HCT116 (cell line): Measurements from ENCODE around the gene LRP1B. TPM values are rescaled to one million over a fixed set of nuclear protein-coding genes. Genes with fewer than 3 reads are reported as not detected.

Experiments
- ATAC-seq: fragments of 200-7000 bp; cut with Tn5 transposase; 2 replicates; pipeline ENCODE4 v1.9.1; 2020; ENCODE audit warnings: mild to moderate bottlenecking, moderate library complexity
- BruUV-seq: library from RNA; stranded (reverse); fragments of 400-500 nt; replicated peaks from 2 replicates; lab custom pipeline; 2021; lab: Mats Ljungman, UMichigan
- CTCF ChIA-PET: fragments of 300-600 bp; sonication (Branson Sonifier 250); formaldehyde crosslinking; loops from one replicate; lab custom pipeline; 2021; ENCODE audit warnings: antibody characterized with exemption; lab: Charles Lee
- POLR2A ChIA-PET: fragments of 300-600, 350-600 bp; sonication (Branson Sonifier 250); formaldehyde crosslinking; loops from one replicate; lab custom pipeline; 2021; ENCODE audit warnings: antibody characterized with exemption; lab: Charles Lee
- RAD21 ChIA-PET, 2 experiments: fragments of 300-600 bp; sonication (Branson Sonifier 250); formaldehyde crosslinking; loops; one replicate each; lab custom pipeline; 2023; ENCODE audit warnings: low total read pairs in 2 of 2; ENCODE audit not compliant: uncharacterized antibody in 2 of 2, unreplicated experiment in 2 of 2, low non-redundant PET in 1 of 2; lab: Charles Lee
- DNase-seq: peaks from one replicate; pipeline ENCODE4 v3.0.0-alpha.2; 2010; ENCODE audit warnings: low read depth, low spot score
- H2AFZ ChIP-seq: fragments of 200-600 bp; shearing (Covaris generic), sonication (generic); 2 replicates; pipeline ENCODE4 v1.6.1; 2017; ENCODE audit warnings: low read depth, mixed run types, mixed read lengths, antibody characterized with exemption, low read length; ENCODE audit not compliant: poor library complexity, severe bottlenecking
- H3K27ac ChIP-seq: 2 replicates; pipeline ENCODE4 v1.5.1; 2012; ENCODE audit warnings: low read depth, low read length
- H3K27me3 ChIP-seq: fragments of 200-600 bp; sonication (generic); 2 replicates; pipeline ENCODE4 v1.6.1; 2016; ENCODE audit warnings: mixed run types, low read length, mixed read lengths; ENCODE audit not compliant: insufficient read depth
- H3K36me3 ChIP-seq, 2 experiments: fragments of 200-500 bp in 1 of 2; fragments of 200-600 bp in 1 of 2; sonication (Bioruptor generic) in 1 of 2; sonication (generic) in 1 of 2; 2 replicates each; pipeline versions ENCODE4 v1.5.1 to v1.6.1; 2014 to 2016; ENCODE audit warnings: low read length in 2 of 2, inconsistent platforms in 1 of 2, mixed read lengths in 1 of 2, mixed run types in 1 of 2; ENCODE audit not compliant: insufficient read depth in 2 of 2, control insufficient read depth in 1 of 2
- H3K4me1 ChIP-seq, 2 experiments: fragments of 200-600 bp in 1 of 2; sonication (generic) in 1 of 2; 2 replicates each; pipeline versions ENCODE4 v1.5.1 to v1.6.1; 2012 to 2017; ENCODE audit warnings: low read length in 2 of 2, inconsistent platforms in 1 of 2, mild to moderate bottlenecking in 1 of 2, mixed read lengths in 1 of 2, mixed run types in 1 of 2, moderate library complexity in 1 of 2; ENCODE audit not compliant: insufficient read depth in 2 of 2, control insufficient read depth in 1 of 2
- H3K4me2 ChIP-seq: fragments of 200-600 bp; sonication (generic); 2 replicates; pipeline ENCODE4 v1.6.1; 2017; ENCODE audit warnings: mixed run types, low read length, mixed read lengths
- H3K4me3 ChIP-seq, 2 experiments: fragments of 200-600 bp in 1 of 2; sonication (generic) in 1 of 2; replicated peaks in 1 of 2; 2 replicates each; pipeline ENCODE4 v1.5.1; 2011 to 2016; ENCODE audit warnings: low read length in 2 of 2, control low read depth in 1 of 2, low read depth in 1 of 2, mild to moderate bottlenecking in 1 of 2, mixed read lengths in 1 of 2, mixed run types in 1 of 2
- H3K79me2 ChIP-seq: fragments of 200-600 bp; sonication (generic); 2 replicates; pipeline ENCODE4 v1.6.1; 2017; ENCODE audit warnings: mild to moderate bottlenecking, mixed run types, low read length, moderate library complexity, mixed read lengths; ENCODE audit not compliant: insufficient read depth
- H3K9ac ChIP-seq: fragments of 200-600 bp; sonication (generic); 2 replicates; pipeline ENCODE4 v1.6.1; 2016; ENCODE audit warnings: low read length, mixed read lengths
- H3K9me2 ChIP-seq: fragments of 200-600 bp; sonication (generic), shearing (Covaris generic); 2 replicates; pipeline ENCODE4 v1.6.1; 2017; ENCODE audit warnings: mixed run types, mild to moderate bottlenecking, moderate library complexity; ENCODE audit not compliant: insufficient read depth
- H3K9me3 ChIP-seq, 2 experiments: fragments of 200-500 bp in 1 of 2; fragments of 200-600 bp in 1 of 2; sonication (Bioruptor generic) in 1 of 2; sonication (generic) in 1 of 2; 2 replicates each; pipeline ENCODE4 v1.6.1; 2014 to 2017; ENCODE audit warnings: low read length in 2 of 2, mixed read lengths in 2 of 2, inconsistent platforms in 1 of 2, low read depth in 1 of 2, mild to moderate bottlenecking in 1 of 2, mixed run types in 1 of 2, moderate library complexity in 1 of 2; ENCODE audit not compliant: control insufficient read depth in 1 of 2, insufficient read depth in 1 of 2
- H4K20me1 ChIP-seq: fragments of 200-600 bp; sonication (generic), shearing (Covaris generic); 2 replicates; pipeline ENCODE4 v1.6.1; 2017; ENCODE audit warnings: mixed run types, mild to moderate bottlenecking, moderate library complexity; ENCODE audit not compliant: insufficient read depth
- CBX3 ChIP-seq: IDR thresholded peaks from 2 replicates; pipeline ENCODE4 v1.6.1; 2012; ENCODE audit warnings: low read depth
- CEBPB ChIP-seq: IDR thresholded peaks from 2 replicates; pipeline ENCODE4 v1.6.1; 2012; ENCODE audit warnings: low read depth
- EZH2phosphoT487 ChIP-seq: fragments of 200-600 bp; IDR thresholded peaks from 2 replicates; pipeline ENCODE4 v1.6.1; 2018; ENCODE audit warnings: antibody characterized with exemption, borderline replicate concordance
- JUND ChIP-seq: IDR thresholded peaks from 2 replicates; pipeline ENCODE4 v1.6.1; 2012
- RAD21 ChIP-seq: IDR thresholded peaks from 2 replicates; pipeline ENCODE4 v1.6.1; 2012; ENCODE audit warnings: low read depth, mild to moderate bottlenecking
- SIN3A ChIP-seq: IDR thresholded peaks from 2 replicates; pipeline ENCODE4 v1.6.1; 2012; ENCODE audit warnings: low read depth
- SP1 ChIP-seq: IDR thresholded peaks from 2 replicates; pipeline ENCODE4 v1.6.1; 2012; ENCODE audit warnings: low read depth
- TCF7L2 ChIP-seq: IDR thresholded peaks from 2 replicates; pipeline ENCODE4 v1.7.0; 2011; ENCODE audit warnings: borderline replicate concordance, inconsistent platforms; ENCODE audit not compliant: insufficient read depth, insufficient read length; ENCODE audit errors: extremely low read depth
- ZNF274 ChIP-seq: fragments of 200-500 bp; sonication (Bioruptor generic); IDR thresholded peaks from 2 replicates; pipeline ENCODE4 v1.6.1; 2014; ENCODE audit warnings: mild to moderate bottlenecking, low read depth, low read length, inconsistent platforms
- intact Hi-C: fragments of 100-400 bp; cut with micrococcal nuclease; formaldehyde crosslinking; loops from 2 replicates; pipeline ENCODE4 v1.10.0; 2022
- total RNA-seq: library from RNA; stranded (reverse); gene quantifications from one replicate; pipeline ENCODE4 v1.2.1, GENCODE V29; 2021; ENCODE audit not compliant: unreplicated experiment
- TF ChIP-seq, protein P1 (sequence below), 3 experiments: fragments of 200-600 bp in 1 of 3; sonication (generic) in 1 of 3; IDR thresholded peaks in 2 of 3; conservative IDR thresholded peaks in 1 of 3; 2 replicates each; pipeline ENCODE4 v1.5.1; 2012 to 2017; ENCODE audit warnings: low read depth in 2 of 3, low read length in 2 of 3, antibody characterized with exemption in 1 of 3, borderline replicate concordance in 1 of 3, control low read depth in 1 of 3, mild to moderate bottlenecking in 1 of 3, mixed read lengths in 1 of 3, mixed run types in 1 of 3, moderate library complexity in 1 of 3; ENCODE audit not compliant: insufficient read depth in 1 of 3
- TF ChIP-seq, protein P2 (sequence below): IDR thresholded peaks from 2 replicates; pipeline ENCODE4 v1.6.1; 2011; ENCODE audit warnings: mild to moderate bottlenecking, low read length, moderate library complexity; ENCODE audit not compliant: insufficient replicate concordance; ENCODE audit errors: extremely low read depth

The LRP1B gene
- total RNA-seq, 1 experiment from 2014 or later, result 0.34 TPM

DNA sequence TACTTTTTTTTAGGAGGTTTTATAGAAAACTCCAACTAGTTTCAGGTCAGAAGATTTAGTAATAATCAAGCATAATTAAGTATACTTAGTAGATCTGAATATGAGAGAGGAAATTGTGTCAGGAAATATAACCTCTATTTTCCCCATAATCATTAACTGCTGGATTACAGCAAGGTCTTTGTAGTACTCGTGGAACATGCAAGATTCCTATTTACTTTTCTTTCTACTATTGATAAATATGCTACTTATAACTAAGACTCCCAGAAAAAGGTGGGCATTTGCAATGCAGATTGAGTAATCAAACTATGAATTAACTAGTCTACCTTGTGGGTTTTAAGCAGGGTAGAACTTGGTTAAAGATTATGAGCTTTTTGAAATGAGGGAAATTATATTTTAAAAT is 570.1 kb downstream of the LRP1B start:
- TF ChIP-seq EZH2phosphoT487 (no peak), ZNF274 (no peak), RAD21 (no peak), SP1 (no peak), SIN3A (no peak), JUND (no peak)
- Histone ChIP-seq H4K20me1 (no peaks in the 10 kb centered on the region), H3K9ac (no peak overlapping the region), H3K4me2 (no peak overlapping the region), H3K9me3 (no peaks in the 10 kb centered on the region), H3K9me2 (no peaks in the 10 kb centered on the region), H3K27ac (no peak overlapping the region), H3K36me3 (no peaks in the 10 kb centered on the region), H3K27me3 (no peaks in the 10 kb centered on the region), H3K4me3 (no peak overlapping the region), H2AFZ (no peak overlapping the region), H3K4me1 (no peaks in the 10 kb centered on the region), H3K79me2 (no peaks in the 10 kb centered on the region)
- no TSS peak for BruUV-seq
- DNase-seq, result no peak
- ChIA-PET POLR2A (no interaction called here), RAD21 (no interaction called here), CTCF (no interaction called here)
- intact Hi-C loops, result no loop called here
- no peak for ATAC-seq

DNA sequence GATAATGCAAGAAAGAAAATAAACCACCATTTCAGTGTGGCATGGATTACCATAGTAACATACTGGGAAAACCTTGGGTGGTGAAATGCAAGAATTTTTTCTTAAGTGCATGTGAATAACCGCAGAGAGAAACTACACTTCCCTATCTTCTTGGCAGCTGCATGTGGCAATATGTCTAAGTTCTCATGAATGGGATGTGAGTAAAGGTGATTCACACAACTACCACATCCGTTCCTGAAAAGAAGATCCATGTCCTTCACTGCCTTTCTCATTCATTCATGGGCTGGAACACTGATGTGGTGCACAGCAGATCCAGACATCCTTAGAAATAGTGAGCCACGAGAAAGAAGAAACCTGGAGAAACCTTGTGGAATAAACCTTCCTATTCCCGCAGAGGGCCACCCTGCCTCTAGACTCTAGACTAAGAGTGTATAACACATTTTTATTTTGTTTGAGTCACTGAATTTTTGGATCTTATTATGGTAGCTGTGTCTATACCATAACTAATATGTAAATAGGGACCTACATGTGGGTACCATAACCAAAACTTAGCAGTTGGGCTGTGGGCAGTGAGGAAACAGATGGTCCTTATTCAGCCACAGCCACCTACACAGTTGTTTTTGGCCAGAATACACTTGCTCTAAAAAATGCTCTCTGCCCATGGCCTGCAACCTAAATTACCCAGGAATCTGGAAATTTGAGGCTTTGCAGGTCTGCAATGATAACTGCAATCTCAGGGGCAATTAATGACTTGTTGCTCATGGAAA is 573.3 kb downstream of the LRP1B start:
- Histone ChIP-seq H2AFZ (no peak overlapping the region), H3K4me1 (no peaks in the 10 kb centered on the region)
- CTCF ChIA-PET, result no interaction called here
- ATAC-seq, result no peak
- no TSS peak for BruUV-seq
- TF ChIP-seq, protein P1, sequence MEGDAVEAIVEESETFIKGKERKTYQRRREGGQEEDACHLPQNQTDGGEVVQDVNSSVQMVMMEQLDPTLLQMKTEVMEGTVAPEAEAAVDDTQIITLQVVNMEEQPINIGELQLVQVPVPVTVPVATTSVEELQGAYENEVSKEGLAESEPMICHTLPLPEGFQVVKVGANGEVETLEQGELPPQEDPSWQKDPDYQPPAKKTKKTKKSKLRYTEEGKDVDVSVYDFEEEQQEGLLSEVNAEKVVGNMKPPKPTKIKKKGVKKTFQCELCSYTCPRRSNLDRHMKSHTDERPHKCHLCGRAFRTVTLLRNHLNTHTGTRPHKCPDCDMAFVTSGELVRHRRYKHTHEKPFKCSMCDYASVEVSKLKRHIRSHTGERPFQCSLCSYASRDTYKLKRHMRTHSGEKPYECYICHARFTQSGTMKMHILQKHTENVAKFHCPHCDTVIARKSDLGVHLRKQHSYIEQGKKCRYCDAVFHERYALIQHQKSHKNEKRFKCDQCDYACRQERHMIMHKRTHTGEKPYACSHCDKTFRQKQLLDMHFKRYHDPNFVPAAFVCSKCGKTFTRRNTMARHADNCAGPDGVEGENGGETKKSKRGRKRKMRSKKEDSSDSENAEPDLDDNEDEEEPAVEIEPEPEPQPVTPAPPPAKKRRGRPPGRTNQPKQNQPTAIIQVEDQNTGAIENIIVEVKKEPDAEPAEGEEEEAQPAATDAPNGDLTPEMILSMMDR (IDR thresholded peaks at IDR 0.05 in 2 of 3, conservative IDR thresholded peaks at IDR 0.05 in 1 of 3; ENCODE audit: borderline replicate concordance in 1 of 3, insufficient read depth in 1 of 3, low read depth in 2 of 3, low read length in 2 of 3), result no peak
- no peak for TF ChIP-seq ZNF274
- TF ChIP-seq, protein P2, sequence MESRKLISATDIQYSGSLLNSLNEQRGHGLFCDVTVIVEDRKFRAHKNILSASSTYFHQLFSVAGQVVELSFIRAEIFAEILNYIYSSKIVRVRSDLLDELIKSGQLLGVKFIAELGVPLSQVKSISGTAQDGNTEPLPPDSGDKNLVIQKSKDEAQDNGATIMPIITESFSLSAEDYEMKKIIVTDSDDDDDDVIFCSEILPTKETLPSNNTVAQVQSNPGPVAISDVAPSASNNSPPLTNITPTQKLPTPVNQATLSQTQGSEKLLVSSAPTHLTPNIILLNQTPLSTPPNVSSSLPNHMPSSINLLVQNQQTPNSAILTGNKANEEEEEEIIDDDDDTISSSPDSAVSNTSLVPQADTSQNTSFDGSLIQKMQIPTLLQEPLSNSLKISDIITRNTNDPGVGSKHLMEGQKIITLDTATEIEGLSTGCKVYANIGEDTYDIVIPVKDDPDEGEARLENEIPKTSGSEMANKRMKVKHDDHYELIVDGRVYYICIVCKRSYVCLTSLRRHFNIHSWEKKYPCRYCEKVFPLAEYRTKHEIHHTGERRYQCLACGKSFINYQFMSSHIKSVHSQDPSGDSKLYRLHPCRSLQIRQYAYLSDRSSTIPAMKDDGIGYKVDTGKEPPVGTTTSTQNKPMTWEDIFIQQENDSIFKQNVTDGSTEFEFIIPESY, result no peak
- no peak for TF ChIP-seq CBX3
- TF ChIP-seq TCF7L2, result no peak
- no peak for TF ChIP-seq RAD21
- TF ChIP-seq CEBPB, result no peak
- TF ChIP-seq, all 23 proteins: peak for 0
- Histone ChIP-seq H4K20me1 (no peaks in the 10 kb centered on the region), H3K79me2 (no peaks in the 10 kb centered on the region), H3K9me2 (no peaks in the 10 kb centered on the region), H3K9me3 (no peaks in the 10 kb centered on the region), H3K9ac (no peak overlapping the region), H3K27me3 (no peaks in the 10 kb centered on the region), H3K27ac (no peak overlapping the region), H3K36me3 (no peaks in the 10 kb centered on the region), H3K4me2 (no peak overlapping the region), H3K4me3 (no peak overlapping the region)
- ChIA-PET POLR2A (no interaction called here), RAD21 (no interaction called here)
- intact Hi-C loops, result loop anchor here (10.0 kb wide), 2 partner anchors 693 to 1473 kb away; no protein-coding TSS in a partner anchor
- no peak for DNase-seq
